ENCODE measurements around the gene CAMSAP1. TPM values are rescaled to one million over a fixed set of nuclear protein-coding genes. Genes with fewer than 3 reads are reported as not detected.

CAMSAP1 gene
- polyA plus RNA-seq, 1 donor from 2014 or later = 58.5 TPM

DNA sequence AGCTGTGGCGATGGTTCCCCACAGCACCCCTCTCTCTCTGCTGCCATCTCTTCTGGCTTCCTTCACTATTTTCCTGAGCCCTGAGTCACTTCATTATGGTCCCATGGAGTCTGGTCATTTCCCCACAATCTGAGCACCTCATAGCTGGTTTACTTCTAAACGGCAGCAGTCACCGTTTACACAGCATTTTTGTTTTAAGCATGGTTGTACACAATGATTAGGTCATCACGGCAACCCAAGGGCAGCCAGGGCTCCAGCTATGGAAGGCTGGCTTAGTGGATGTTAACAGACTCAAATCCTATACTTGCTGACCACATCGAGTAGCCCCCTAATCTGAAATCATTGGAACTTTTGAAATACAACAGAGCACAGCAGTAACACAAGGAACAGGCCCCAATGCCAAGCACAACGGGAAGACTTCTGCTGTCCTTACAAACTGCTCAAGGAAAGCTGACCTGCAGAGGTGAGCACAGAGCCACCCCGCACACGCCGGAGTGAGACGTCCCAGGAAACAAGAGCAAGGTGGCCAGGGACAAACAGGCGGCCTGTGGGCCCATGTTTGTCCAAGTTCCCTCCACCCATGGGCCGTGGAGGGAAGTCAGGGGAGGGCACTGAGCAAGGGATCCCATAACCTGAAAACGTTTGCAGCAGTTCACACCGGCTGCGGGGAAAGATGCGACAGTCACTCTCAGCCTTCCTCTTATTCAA is 22.9 kb downstream of the CAMSAP1 start:
- Histone ChIP-seq H3K4me2 (ENCODE audit: low read length) (no peak overlapping the region), H3K9me3 (ENCODE audit: low read length) (no peaks in the 10 kb centered on the region), H3K36me3 (ENCODE audit: insufficient read depth, low read length) (peaks cover 5% of the 10 kb centered on the region), H3K27me3 (ENCODE audit: insufficient read depth, low read depth, low read length) (no peaks in the 10 kb centered on the region), H3K9ac (ENCODE audit: low read length) (no peak overlapping the region), H4K20me1 (ENCODE audit: insufficient read depth) (peaks cover 89% of the 10 kb centered on the region), H3K79me2 (replicated peaks; ENCODE audit: insufficient read depth, low read length) (peaks cover 92% of the 10 kb centered on the region), H3K27ac (ENCODE audit: low read length) (no peak overlapping the region), H3K4me3 (ENCODE audit: low read length) (peak overlapping the region; percentile 18), H3K9me2 (ENCODE audit: insufficient read depth, low read length) (no peaks in the 10 kb centered on the region), H2AFZ (ENCODE audit: low read depth, low read length) (no peak overlapping the region), H3F3A (ENCODE audit: insufficient read depth, low read length, poor library complexity, severe bottlenecking) (no peaks in the 10 kb centered on the region)
- TF ChIP-seq RAD21 (conservative IDR thresholded peaks at IDR 0.05) (no peak), TAF1 (IDR thresholded peaks at IDR 0.05; ENCODE audit: low read depth) (no peak), MXI1 (conservative IDR thresholded peaks at IDR 0.05; ENCODE audit: poor library complexity, severe bottlenecking) (no peak), EZH2 (IDR thresholded peaks at IDR 0.05; ENCODE audit: borderline replicate concordance, insufficient read depth, low read length, poor library complexity, severe bottlenecking) (no peak), SMC3 (conservative IDR thresholded peaks at IDR 0.05; ENCODE audit: poor library complexity) (no peak)

DNA sequence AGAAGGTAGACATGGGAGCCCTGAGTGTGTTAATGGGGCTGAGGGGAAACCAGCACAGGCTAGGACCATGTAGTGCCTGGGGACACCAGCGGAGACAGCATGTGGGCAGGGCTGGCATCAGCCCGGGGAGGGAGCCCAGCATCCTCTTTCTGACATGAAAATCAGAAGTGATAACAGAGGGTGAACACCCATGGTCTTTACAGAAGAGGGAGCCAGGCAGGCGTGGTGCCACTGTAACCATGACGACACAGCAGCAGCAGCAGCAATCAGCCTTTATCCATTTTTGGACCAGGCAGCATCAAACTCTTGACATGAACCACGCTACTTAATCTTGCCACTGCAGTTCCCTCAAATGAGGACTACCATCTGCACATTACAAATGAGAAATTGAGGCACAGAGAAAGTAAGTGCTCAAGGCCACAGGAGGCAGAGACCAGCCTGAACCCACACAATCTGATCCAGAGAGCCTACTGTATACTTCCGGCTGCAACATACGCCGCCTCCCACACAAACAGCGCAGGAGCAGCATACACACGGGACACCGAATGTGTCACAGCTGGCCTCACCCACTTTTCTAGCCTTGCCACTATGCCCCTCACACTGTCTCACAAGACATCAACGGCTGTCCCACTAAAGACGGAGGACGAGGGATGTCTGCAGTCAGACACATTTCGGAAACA is 23.8 kb downstream of the CAMSAP1 start:
- Histone ChIP-seq H3K9ac (ENCODE audit: low read length) (no peak overlapping the region), H3F3A (ENCODE audit: insufficient read depth, low read length, poor library complexity, severe bottlenecking) (no peaks in the 10 kb centered on the region), H2AFZ (ENCODE audit: low read depth, low read length) (no peak overlapping the region), H3K4me3 (ENCODE audit: low read length) (no peak overlapping the region), H4K20me1 (ENCODE audit: insufficient read depth) (peaks cover 85% of the 10 kb centered on the region), H3K27me3 (ENCODE audit: insufficient read depth, low read depth, low read length) (no peaks in the 10 kb centered on the region), H3K27ac (ENCODE audit: low read length) (no peak overlapping the region), H3K9me2 (ENCODE audit: insufficient read depth, low read length) (no peaks in the 10 kb centered on the region), H3K36me3 (ENCODE audit: insufficient read depth, low read length) (peaks cover 5% of the 10 kb centered on the region), H3K79me2 (replicated peaks; ENCODE audit: insufficient read depth, low read length) (peaks cover 91% of the 10 kb centered on the region), H3K4me2 (ENCODE audit: low read length) (no peak overlapping the region), H3K9me3 (ENCODE audit: low read length) (no peaks in the 10 kb centered on the region)
- TF ChIP-seq MXI1 (conservative IDR thresholded peaks at IDR 0.05; ENCODE audit: poor library complexity, severe bottlenecking) (no peak), EP300 (conservative IDR thresholded peaks at IDR 0.05; ENCODE audit: poor library complexity, severe bottlenecking) (no peak), EZH2 (IDR thresholded peaks at IDR 0.05; ENCODE audit: borderline replicate concordance, insufficient read depth, low read length, poor library complexity, severe bottlenecking) (no peak)

- no peak overlapping the region for H3K9ac ChIP-seq (ENCODE audit: low read length)
- no peak overlapping the region for H3K27ac ChIP-seq (ENCODE audit: low read length)
- peaks cover 75% of the 10 kb centered on the region for H4K20me1 ChIP-seq (ENCODE audit: insufficient read depth)
- H3K9me3 ChIP-seq (ENCODE audit: low read length) = no peaks in the 10 kb centered on the region
- H3K4me2 ChIP-seq (ENCODE audit: low read length) = no peak overlapping the region
- H3K4me3 ChIP-seq (ENCODE audit: low read length) = no peak overlapping the region
- H3K27me3 ChIP-seq (ENCODE audit: insufficient read depth, low read depth, low read length) = no peaks in the 10 kb centered on the region
- H3F3A ChIP-seq (ENCODE audit: insufficient read depth, low read length, poor library complexity, severe bottlenecking) = no peaks in the 10 kb centered on the region
- H3K36me3 ChIP-seq (ENCODE audit: insufficient read depth, low read length) = peaks cover 5% of the 10 kb centered on the region
- peaks cover 90% of the 10 kb centered on the region for H3K79me2 ChIP-seq (replicated peaks; ENCODE audit: insufficient read depth, low read length)
- no peaks in the 10 kb centered on the region for H3K9me2 ChIP-seq (ENCODE audit: insufficient read depth, low read length)
- H2AFZ ChIP-seq (ENCODE audit: low read depth, low read length) = no peak overlapping the region
- TF ChIP-seq TAF1 (IDR thresholded peaks at IDR 0.05; ENCODE audit: low read depth) (no peak), EZH2 (IDR thresholded peaks at IDR 0.05; ENCODE audit: borderline replicate concordance, insufficient read depth, low read length, poor library complexity, severe bottlenecking) (no peak), MXI1 (conservative IDR thresholded peaks at IDR 0.05; ENCODE audit: poor library complexity, severe bottlenecking) (no peak)
These were observed 25.3 kb downstream of the CAMSAP1 start for GRCh38 chr9:135882011-135882410.

GRCh38 chr9:135880438-135880837 is 26.9 kb downstream of the CAMSAP1 start:
- Histone ChIP-seq H3K79me2 (replicated peaks; ENCODE audit: insufficient read depth, low read length) (peaks cover 91% of the 10 kb centered on the region), H3K36me3 (ENCODE audit: insufficient read depth, low read length) (peaks cover 5% of the 10 kb centered on the region), H3K4me3 (ENCODE audit: low read length) (no peak overlapping the region), H3K9me3 (ENCODE audit: low read length) (no peaks in the 10 kb centered on the region), H3K27me3 (ENCODE audit: insufficient read depth, low read depth, low read length) (no peaks in the 10 kb centered on the region), H2AFZ (ENCODE audit: low read depth, low read length) (no peak overlapping the region), H3K4me2 (ENCODE audit: low read length) (no peak overlapping the region), H3F3A (ENCODE audit: insufficient read depth, low read length, poor library complexity, severe bottlenecking) (no peaks in the 10 kb centered on the region), H3K27ac (ENCODE audit: low read length) (no peak overlapping the region), H4K20me1 (ENCODE audit: insufficient read depth) (peaks cover 61% of the 10 kb centered on the region), H3K9me2 (ENCODE audit: insufficient read depth, low read length) (no peaks in the 10 kb centered on the region), H3K9ac (ENCODE audit: low read length) (no peak overlapping the region)
- TF ChIP-seq EP300 (conservative IDR thresholded peaks at IDR 0.05; ENCODE audit: poor library complexity, severe bottlenecking) = no peak
- no peak for TF ChIP-seq CTCF (IDR thresholded peaks at IDR 0.05; ENCODE audit: poor library complexity, severe bottlenecking)
- TF ChIP-seq POLR2AphosphoS5 (IDR thresholded peaks at IDR 0.05) = no peak
- no peak for TF ChIP-seq SMC3 (conservative IDR thresholded peaks at IDR 0.05; ENCODE audit: poor library complexity)
- no peak for TF ChIP-seq MXI1 (conservative IDR thresholded peaks at IDR 0.05; ENCODE audit: poor library complexity, severe bottlenecking)
- no peak for TF ChIP-seq RAD21 (conservative IDR thresholded peaks at IDR 0.05)
- TF ChIP-seq TAF1 (IDR thresholded peaks at IDR 0.05; ENCODE audit: low read depth) = no peak
- TF ChIP-seq EZH2 (IDR thresholded peaks at IDR 0.05; ENCODE audit: borderline replicate concordance, insufficient read depth, low read length, poor library complexity, severe bottlenecking) = no peak

Measured in neural cell (in vitro differentiated cells).